ENCODE results near the gene AIFM3. TPM values are rescaled to one million over a fixed set of nuclear protein-coding genes. Genes with fewer than 3 reads are reported as not detected.

The AIFM3 gene
- total and polyA plus RNA-seq, 12 donors = 0.24 to 1.5 (median 0.50) TPM; not detected in 1

DNA sequence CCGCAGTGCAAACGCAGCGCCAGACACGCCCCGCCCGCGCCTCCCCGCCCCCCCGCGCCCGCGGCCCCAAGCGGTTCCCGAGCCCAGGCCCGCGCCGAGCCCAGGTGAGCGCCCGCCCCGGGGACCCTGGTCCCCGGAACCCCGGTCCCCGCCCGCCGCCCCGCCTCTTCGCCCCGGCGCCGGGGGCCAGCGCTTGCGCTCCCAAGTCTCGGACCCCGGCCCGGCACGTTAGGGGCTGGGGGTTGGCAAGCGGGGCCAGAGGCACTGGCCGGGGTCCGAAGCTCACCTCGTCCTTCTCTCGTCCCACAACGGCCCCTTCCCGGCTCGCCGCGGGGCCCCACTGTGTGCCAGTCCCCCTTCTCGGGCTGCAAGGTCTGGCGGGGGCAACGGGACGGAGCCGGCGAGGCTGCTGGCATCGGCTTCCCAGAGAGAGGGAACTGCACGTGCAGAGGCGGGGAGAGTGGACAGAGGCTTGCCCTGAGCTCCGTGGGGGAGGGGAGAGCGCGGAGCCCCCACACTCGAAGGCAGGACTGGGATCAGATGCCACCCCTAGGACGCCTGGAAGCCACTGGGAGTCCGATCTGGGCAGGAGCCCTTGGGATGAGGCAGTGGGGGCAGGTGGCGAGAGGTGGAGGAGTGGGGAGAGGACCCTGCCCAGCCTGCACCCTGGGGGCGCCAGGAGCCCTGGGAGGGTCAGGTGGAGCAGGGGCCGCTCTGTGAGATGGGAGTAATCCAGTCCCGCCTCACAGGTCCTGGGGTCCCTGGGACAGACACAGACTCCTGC lies 1.8 kb upstream of the AIFM3 start:
- no peak for DNase-seq

GRCh38 chr22:20965888-20966855 lies 883 bp upstream of the AIFM3 start:
- Histone ChIP-seq H3K4me3 (no peak overlapping the region), H3K27me3 (peaks cover 0 to 36% (median 16%) of the 10 kb centered on the region in 7 donors), H3K36me3 (no peaks in the 10 kb centered on the region), H3K9me3 (no peaks in the 10 kb centered on the region), H3K27ac (no peak overlapping the region), H3K4me1 (peaks cover 3 to 30% (median 10%) of the 10 kb centered on the region in 9 donors)
- TF ChIP-seq CTCF (IDR thresholded peaks at IDR 0.05) = no peak
- intact Hi-C loops (cut with DNase I) = loop anchor here in 1 of 10 donors (10.0 kb wide), 2 partner anchors 51 to 89 kb away; partner anchors contain the start of gene CRKL
- 84 to 88% methylated on average over 13 of the region's 13 CpGs for WGBS, 2 donors
- ATAC-seq (no peak), DNase-seq (no peak)

More for the DNA sequence above, 1.8 kb upstream of the AIFM3 start:
- no peak for TF ChIP-seq CTCF (IDR thresholded peaks at IDR 0.05)
- peaks cover 3 to 30% (median 10%) of the 10 kb centered on the region in 9 donors for H3K4me1 ChIP-seq
- 10 to 16% methylated on average over 35 to 61 of the region's 65 CpGs for WGBS, 2 donors
- H3K27ac ChIP-seq = no peak overlapping the region
- no peaks in the 10 kb centered on the region for H3K9me3 ChIP-seq
- peaks cover 0 to 36% (median 16%) of the 10 kb centered on the region in 7 donors for H3K27me3 ChIP-seq
- no peaks in the 10 kb centered on the region for H3K36me3 ChIP-seq
- peak in 1 of 8 donors; percentile 14 for ATAC-seq
- peak overlapping the region in 9 of 10 donors; percentile 36 to 48 (median 42) for H3K4me3 ChIP-seq
- intact Hi-C loops (cut with DNase I) = loop anchor here in 1 of 10 donors (10.0 kb wide), 2 partner anchors 50 to 90 kb away; partner anchors contain the start of gene CRKL

DNA sequence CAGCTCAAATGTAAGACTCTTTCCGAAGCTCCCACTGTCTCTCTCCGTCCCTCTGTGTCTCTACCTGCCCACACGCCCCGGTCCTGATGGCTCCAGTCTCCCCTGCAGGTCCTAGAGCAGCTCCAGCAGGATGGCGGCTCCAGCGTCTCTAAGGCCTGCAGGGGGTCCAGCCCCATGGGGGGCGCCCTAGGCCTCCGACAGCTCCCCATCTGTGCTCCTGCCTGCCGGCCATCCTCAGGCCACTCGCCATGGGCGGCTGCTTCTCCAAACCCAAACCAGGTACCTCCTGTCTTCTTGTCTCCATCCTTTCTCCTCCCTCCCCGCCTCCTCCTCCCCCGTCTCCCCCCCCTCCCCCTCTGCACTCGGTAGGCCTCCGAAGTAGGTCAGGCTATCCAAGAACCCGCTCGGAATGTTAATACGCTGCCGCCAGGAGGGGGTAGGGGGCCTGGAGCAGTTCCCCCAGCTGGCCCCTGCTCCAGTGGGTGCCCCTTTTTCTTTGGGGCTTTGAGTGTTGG lies 699 bp downstream of the AIFM3 start:
- no peak for TF ChIP-seq CTCF (IDR thresholded peaks at IDR 0.05)
- no peak for ATAC-seq
- Histone ChIP-seq H3K4me3 (no peak overlapping the region), H3K36me3 (no peaks in the 10 kb centered on the region), H3K27me3 (peaks cover 0 to 31% (median 16%) of the 10 kb centered on the region in 7 donors), H3K27ac (peak overlapping the region in 1 of 10 donors; percentile 50), H3K9me3 (no peaks in the 10 kb centered on the region), H3K4me1 (peaks cover 3 to 31% (median 10%) of the 10 kb centered on the region in 9 donors)
- DNase-seq = no peak
- WGBS, 2 donors = 51 to 55% methylated on average over 19 of the region's 19 CpGs
- intact Hi-C loops (cut with DNase I) = loop anchor here in 1 of 10 donors (10.0 kb wide), 2 partner anchors 53 to 87 kb away; partner anchors contain the start of gene CRKL

Measured in heart right ventricle (tissue), 16 donors.